ENCODE results near the gene ABHD6.

DNA sequence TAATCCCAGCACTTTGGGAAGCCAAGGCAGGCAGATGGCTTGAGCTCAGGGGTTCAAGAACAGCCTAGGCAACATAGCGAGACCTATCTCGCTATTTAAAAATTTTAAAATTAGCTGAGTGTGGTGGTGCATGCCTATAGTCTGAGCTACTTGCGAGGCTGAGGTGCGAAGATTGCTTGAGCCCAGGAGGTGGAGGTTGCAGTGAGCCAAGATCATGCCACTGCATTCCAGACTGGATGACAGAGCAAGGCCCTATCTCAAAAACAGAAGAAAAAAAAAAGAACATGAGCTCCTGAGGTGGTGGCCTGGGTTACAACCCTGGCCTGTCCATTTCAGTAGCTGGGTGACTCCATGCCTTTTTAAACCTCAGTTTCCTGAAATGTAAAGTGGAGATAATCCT lies 34.1 kb upstream of the ABHD6 start:
- TF ChIP-seq, protein P1, sequence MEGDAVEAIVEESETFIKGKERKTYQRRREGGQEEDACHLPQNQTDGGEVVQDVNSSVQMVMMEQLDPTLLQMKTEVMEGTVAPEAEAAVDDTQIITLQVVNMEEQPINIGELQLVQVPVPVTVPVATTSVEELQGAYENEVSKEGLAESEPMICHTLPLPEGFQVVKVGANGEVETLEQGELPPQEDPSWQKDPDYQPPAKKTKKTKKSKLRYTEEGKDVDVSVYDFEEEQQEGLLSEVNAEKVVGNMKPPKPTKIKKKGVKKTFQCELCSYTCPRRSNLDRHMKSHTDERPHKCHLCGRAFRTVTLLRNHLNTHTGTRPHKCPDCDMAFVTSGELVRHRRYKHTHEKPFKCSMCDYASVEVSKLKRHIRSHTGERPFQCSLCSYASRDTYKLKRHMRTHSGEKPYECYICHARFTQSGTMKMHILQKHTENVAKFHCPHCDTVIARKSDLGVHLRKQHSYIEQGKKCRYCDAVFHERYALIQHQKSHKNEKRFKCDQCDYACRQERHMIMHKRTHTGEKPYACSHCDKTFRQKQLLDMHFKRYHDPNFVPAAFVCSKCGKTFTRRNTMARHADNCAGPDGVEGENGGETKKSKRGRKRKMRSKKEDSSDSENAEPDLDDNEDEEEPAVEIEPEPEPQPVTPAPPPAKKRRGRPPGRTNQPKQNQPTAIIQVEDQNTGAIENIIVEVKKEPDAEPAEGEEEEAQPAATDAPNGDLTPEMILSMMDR (conservative IDR thresholded peaks at IDR 0.05) = no peak
- no peak for TF ChIP-seq EZH2 (IDR thresholded peaks at IDR 0.05; ENCODE audit: low read depth)
